IPS DF 6.9 (cell line): ENCODE results near the gene BRF1.

Experiments
- DNase-seq: peaks from one replicate; pipeline ENCODE4 v3.0.0-alpha.2; 2013; ENCODE audit warnings: low read depth, low spot score
- H3K27ac ChIP-seq: one replicate; pipeline ENCODE4 v1.5.1; 2013; ENCODE audit warnings: low read length, control low read depth
- H3K27me3 ChIP-seq: 2 replicates; pipeline ENCODE4 v1.6.1; 2013; ENCODE audit warnings: mild to moderate bottlenecking, low read length; ENCODE audit not compliant: control insufficient read depth, insufficient read depth
- H3K36me3 ChIP-seq: 2 replicates; pipeline ENCODE4 v1.6.1; 2013; ENCODE audit warnings: low read length; ENCODE audit not compliant: control insufficient read depth, insufficient read depth
- H3K4me1 ChIP-seq: 2 replicates; pipeline ENCODE4 v1.6.1; 2013; ENCODE audit warnings: low read length; ENCODE audit not compliant: control insufficient read depth, insufficient read depth
- H3K4me3 ChIP-seq: 2 replicates; pipeline ENCODE4 v1.5.1; 2013; ENCODE audit warnings: mild to moderate bottlenecking, low read length
- H3K9me3 ChIP-seq: 2 replicates; pipeline ENCODE4 v1.6.1; 2013; ENCODE audit warnings: low read length, inconsistent platforms; ENCODE audit not compliant: control insufficient read depth, insufficient read depth
- WGBS: extraction: QIAGEN DNeasy Blood & Tissue Kit; methylation state at CpG from one replicate; pipeline ENCODE4 v1.1.7; 2013; ENCODE audit warnings: mixed read lengths, missing lambda C conversion rate; ENCODE audit not compliant: insufficient read length, insufficient coverage; 5-methylcytosine and 5-hydroxymethylcytosine counted together

Gene BRF1

GRCh38 chr14:105210266-105211025 lies 90.4 kb downstream of the BRF1 start:
- H3K4me1 ChIP-seq = no peaks in the 10 kb centered on the region
- H3K27me3 ChIP-seq = no peaks in the 10 kb centered on the region
- DNase-seq = no peak
- H3K9me3 ChIP-seq = no peaks in the 10 kb centered on the region
- no peak overlapping the region for H3K4me3 ChIP-seq
- no peaks in the 10 kb centered on the region; the same call in 1 of the 2 replicates for H3K36me3 ChIP-seq
- H3K27ac ChIP-seq = no peak overlapping the region
- no CpG with 5 or more reads among the region's 30 CpGs for WGBS

DNA sequence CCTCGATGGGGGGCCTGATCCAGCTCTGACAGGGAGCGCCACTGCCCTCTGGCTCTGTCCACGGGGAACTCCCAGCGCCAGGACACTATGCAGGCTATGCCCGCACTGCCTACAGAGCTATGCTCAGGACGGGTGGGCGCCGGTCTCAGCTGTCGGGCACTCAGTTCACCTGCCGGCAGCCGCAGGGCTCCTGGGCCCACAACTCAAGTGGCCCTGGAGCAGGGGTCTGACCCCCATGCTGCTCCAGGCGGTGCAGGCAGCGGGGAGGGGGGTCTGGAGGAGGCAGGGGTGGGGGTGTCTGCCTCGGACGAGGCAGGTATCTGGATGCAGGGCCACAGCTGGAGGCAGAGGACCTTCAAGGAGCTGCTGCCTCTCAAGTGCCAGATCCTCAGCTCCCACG lies 91.2 kb downstream of the BRF1 start:
- H3K36me3 ChIP-seq = no peaks in the 10 kb centered on the region; the same call in 1 of the 2 replicates
- H3K9me3 ChIP-seq = no peaks in the 10 kb centered on the region
- H3K4me3 ChIP-seq = no peak overlapping the region
- WGBS = no CpG with 5 or more reads among the region's 16 CpGs
- H3K4me1 ChIP-seq = no peaks in the 10 kb centered on the region
- H3K27ac ChIP-seq = no peak overlapping the region
- no peak for DNase-seq
- H3K27me3 ChIP-seq = no peaks in the 10 kb centered on the region

DNA sequence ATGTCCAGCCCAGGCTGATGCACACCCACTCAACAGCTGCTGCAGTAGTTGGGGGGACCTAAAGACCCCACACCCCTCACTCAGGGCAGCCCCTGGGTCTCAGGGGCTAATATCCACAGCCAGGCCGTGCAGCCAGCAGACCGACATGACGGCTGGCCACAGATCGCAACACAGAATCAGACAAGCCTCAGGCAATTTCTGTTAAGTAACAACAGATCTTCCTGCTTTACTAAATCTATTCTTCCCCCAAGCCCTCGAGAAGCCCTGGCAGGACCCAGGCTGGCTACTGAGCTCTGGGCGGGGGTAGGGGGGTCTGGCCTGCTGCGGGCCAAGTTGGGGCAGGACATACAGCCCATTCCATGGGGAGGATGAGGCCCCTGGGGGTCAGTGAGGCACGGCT lies 91.7 kb downstream of the BRF1 start:
- Histone ChIP-seq H3K4me1 (no peaks in the 10 kb centered on the region; the same call in 1 of the 2 replicates), H3K27me3 (no peaks in the 10 kb centered on the region), H3K27ac (no peak overlapping the region), H3K36me3 (peaks cover 3% of the 10 kb centered on the region; the same call in 1 of the 2 replicates), H3K9me3 (no peaks in the 10 kb centered on the region), H3K4me3 (no peak overlapping the region)
- no CpG with 5 or more reads among the region's 8 CpGs for WGBS
- DNase-seq = no peak

DNA sequence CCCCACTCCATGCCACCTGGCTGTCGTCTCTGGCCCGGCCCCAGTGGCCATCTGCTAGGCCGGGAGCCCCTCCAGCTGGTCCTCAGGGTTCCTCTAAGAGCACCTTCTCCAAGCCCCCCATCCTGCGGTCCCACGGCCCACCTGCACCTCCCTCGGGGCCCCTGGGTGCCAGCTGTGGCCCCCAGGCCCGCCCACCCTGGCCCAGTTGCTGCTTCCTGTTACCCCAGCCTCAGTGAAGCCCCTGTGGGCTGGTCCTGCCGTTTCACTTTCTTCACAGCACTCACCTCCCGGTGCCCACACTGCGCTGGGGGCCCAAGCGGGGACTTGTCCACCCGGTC lies 92.1 kb downstream of the BRF1 start:
- WGBS = no CpG with 5 or more reads among the region's 12 CpGs
- Histone ChIP-seq H3K27me3 (no peaks in the 10 kb centered on the region), H3K9me3 (no peaks in the 10 kb centered on the region), H3K27ac (no peak overlapping the region), H3K36me3 (peaks cover 3% of the 10 kb centered on the region; the same call in 1 of the 2 replicates), H3K4me3 (no peak overlapping the region), H3K4me1 (no peaks in the 10 kb centered on the region; the same call in 1 of the 2 replicates)
- no peak for DNase-seq

DNA sequence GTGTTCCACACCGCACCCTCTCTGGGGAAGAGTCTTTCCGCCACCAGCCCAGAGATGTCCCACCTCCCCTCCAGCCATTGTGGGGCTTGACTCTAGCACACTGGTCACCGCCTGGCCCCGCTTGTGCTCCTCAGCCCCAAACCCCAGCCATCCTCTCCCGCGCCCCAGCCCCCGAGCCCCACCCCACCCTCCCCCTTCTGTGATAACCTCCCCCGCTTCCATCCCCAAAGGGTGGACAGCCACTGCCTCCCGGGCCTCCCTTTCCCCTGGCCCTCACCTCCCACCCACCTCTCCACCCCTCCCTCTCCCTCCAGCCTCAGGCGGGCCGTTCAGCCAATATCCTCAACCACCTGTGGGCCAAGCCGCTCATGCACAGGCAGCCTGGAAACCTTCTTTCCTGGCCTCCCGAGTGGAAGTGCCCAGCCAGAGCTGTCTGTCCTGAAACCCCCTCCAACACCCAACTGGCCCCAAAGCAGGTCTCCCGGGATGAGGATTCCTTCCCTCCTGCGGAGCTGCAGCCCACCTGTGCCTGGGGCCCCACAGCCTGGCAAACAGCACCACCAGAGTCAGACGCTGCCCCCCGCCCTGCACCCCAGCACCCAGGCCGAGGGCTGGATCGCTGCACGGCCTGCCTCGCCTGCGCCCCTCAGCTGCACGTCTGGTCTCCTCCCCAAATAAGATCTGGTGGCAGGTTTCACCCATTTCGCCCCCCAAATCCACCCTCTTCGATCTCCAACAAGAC lies 92.6 kb downstream of the BRF1 start:
- H3K4me1 ChIP-seq = peaks cover 2% of the 10 kb centered on the region; the same call in 1 of the 2 replicates
- no peak overlapping the region for H3K4me3 ChIP-seq
- no peaks in the 10 kb centered on the region for H3K9me3 ChIP-seq
- H3K27ac ChIP-seq = no peak overlapping the region
- no CpG with 5 or more reads among the region's 25 CpGs for WGBS
- no peak for DNase-seq
- no peaks in the 10 kb centered on the region for H3K27me3 ChIP-seq
- peaks cover 3% of the 10 kb centered on the region; the same call in 1 of the 2 replicates for H3K36me3 ChIP-seq

GRCh38 chr14:105207460-105207901 lies 93.3 kb downstream of the BRF1 start:
- no peaks in the 10 kb centered on the region for H3K9me3 ChIP-seq
- peaks cover 2% of the 10 kb centered on the region; the same call in 1 of the 2 replicates for H3K4me1 ChIP-seq
- DNase-seq = no peak
- no peaks in the 10 kb centered on the region for H3K27me3 ChIP-seq
- no CpG with 5 or more reads among the region's 13 CpGs for WGBS
- no peak overlapping the region for H3K27ac ChIP-seq
- H3K36me3 ChIP-seq = peaks cover 3% of the 10 kb centered on the region; the same call in 1 of the 2 replicates
- no peak overlapping the region for H3K4me3 ChIP-seq

DNA sequence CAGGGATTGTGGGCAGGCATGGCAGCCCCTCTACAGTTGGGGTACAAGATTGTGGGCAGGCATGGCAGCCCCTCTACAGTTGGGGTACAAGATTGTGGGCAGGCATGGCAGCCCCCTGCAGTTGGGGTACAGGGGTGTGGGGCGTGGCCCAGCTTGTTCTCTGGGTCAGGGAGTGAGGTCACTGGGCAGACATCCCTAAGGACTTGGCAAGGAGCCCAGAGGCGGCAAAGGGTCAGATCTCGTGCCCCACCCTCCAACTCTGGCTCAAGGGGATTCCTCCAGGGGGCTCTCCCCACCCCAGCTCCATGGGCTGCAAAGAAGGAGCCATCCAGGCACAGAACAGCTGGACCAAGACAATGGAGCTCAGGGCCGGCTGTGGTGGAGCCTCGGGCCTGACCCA lies 93.9 kb downstream of the BRF1 start:
- Histone ChIP-seq H3K36me3 (peaks cover 3% of the 10 kb centered on the region; the same call in 1 of the 2 replicates), H3K27ac (no peak overlapping the region), H3K9me3 (no peaks in the 10 kb centered on the region), H3K4me1 (peaks cover 2% of the 10 kb centered on the region; the same call in 1 of the 2 replicates), H3K4me3 (no peak overlapping the region), H3K27me3 (no peaks in the 10 kb centered on the region)
- DNase-seq = no peak
- WGBS = no CpG with 5 or more reads among the region's 5 CpGs

DNA sequence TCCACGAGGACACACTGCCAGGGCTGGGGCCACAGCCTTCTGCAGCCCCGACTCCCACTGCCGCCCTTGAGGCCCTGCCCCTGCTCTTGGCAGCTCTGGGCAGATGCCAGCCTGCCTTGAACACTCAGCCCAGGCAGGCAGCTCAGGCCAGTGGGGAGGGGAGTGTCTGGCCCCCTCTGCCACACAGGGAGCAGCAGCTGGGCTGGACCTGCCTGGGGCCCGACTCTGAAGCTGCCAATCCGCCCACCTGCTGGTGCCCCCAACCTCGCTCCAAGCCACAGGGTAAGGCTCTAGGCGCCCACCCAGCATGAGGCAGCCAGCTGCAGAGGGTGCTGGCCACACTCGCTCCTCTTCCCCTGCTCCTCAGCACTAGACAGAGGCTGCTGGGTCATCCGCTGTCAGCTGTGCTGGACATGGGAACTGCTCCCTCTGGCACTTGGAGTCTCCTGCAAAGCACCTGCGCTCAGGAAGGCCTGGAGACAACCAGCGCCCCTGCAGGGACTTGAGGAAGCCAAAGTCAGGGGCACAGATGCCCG lies 95.1 kb downstream of the BRF1 start:
- H3K27ac ChIP-seq = no peak overlapping the region
- no peak for DNase-seq
- H3K36me3 ChIP-seq = peaks cover 3% of the 10 kb centered on the region; the same call in 1 of the 2 replicates
- H3K4me1 ChIP-seq = peaks cover 2% of the 10 kb centered on the region; the same call in 1 of the 2 replicates
- WGBS = no CpG with 5 or more reads among the region's 12 CpGs
- no peaks in the 10 kb centered on the region for H3K27me3 ChIP-seq
- no peak overlapping the region for H3K4me3 ChIP-seq
- no peaks in the 10 kb centered on the region for H3K9me3 ChIP-seq

DNA sequence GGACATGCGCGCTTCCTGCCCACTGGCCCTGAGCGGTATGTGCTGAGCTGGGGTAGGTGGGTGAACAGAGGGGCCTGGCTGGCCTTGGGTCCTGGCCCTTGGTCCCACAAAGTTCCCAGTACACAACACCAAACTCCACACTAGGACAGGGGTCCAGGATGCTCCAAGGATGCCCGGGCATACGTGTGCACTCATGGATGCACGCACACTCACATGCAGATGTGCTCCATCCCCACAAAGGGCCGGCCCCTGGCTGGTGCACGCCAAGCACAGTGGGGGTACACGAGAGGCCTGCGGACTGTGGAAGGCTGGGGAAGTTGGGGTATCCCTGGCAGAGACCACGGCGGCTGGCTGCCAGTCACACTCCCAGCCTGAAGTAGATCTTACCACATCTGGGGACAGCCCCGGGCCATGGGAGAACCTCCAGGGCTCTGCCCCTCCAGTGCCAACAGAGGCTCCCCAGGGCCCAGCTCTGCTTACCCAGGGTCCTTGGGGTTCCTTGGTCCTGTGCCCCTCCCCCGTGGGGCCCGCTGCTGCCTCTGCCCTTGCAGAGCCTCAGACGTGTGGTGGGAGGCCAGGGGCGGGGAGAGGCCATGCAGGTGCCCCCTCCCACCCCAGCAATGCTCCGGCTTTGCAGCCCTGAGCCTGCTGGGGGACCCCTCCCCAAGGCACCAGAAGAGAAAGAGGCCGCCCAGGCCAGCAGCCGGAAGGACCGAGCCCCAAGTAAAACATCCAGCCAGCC lies 95.7 kb downstream of the BRF1 start:
- Histone ChIP-seq H3K4me1 (peaks cover 2% of the 10 kb centered on the region; the same call in 1 of the 2 replicates), H3K27me3 (no peaks in the 10 kb centered on the region), H3K9me3 (no peaks in the 10 kb centered on the region), H3K4me3 (no peak overlapping the region), H3K36me3 (peaks cover 3% of the 10 kb centered on the region; the same call in 1 of the 2 replicates), H3K27ac (no peak overlapping the region)
- no CpG with 5 or more reads among the region's 21 CpGs for WGBS
- DNase-seq = no peak
